GM19238 (cell line): ENCODE data around the gene SMURF1.
A peak's percentile ranks its signal among the peaks of the same experiment; 100 is the strongest.

Experiments used
- DNase-seq: peaks from one replicate; pipeline ENCODE4 v3.0.0; 2011; ENCODE audit warnings: low spot score; ENCODE audit not compliant: insufficient read length

Gene SMURF1

DNA sequence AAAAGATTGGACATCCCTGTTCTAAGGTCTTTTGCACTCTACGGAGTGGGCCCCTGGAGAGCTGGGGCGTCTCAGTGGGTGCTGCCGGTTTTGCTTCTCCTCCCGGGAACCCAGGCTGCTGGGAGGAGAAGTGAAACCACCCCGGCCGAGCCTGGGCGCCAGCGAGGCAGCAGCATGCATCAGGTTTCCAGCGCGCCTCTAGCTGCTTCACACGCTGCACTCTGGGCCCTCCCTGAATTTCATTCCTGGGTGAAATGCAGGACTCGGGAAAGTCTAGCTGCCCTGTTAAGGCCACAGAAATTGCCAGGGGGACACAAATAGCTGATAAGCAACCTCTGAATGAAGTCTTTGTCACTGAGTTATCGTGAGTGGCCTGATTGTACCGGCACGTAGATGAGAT, 138.1 kb downstream of the SMURF1 start:
- no peak for DNase-seq

DNA sequence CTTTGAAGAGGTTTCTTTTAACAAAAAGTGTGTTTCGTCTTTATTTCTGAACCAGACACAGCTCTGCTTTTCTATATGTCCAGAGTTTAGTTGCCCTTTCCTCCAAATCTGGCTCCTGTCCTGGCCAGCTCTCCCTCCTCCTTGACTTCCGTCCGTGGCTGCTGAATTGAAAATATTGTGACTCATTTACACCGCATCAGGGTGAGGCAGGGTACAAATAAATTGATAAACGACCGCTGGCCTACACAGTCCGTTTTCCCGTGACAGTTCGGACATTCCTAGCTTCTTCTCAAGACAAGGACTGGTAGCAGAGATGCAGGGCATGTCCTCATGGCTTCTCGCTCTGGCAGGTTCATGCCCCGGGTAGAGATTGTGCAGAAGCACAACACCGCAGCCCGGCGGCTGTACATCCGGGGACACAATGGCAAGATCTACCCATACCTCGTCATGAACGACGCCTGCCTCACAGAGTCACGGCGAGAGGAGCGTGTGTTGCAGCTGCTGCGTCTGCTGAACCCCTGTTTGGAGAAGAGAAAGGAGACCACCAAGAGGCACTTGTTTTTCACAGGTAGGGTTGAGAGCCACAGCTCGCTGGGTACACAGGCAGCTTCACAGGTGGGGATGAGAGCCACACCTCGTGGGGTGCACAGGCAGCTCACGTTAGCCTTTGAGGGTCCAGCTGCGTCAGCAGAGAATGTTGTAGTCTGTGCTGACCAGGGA, 139.0 kb downstream of the SMURF1 start:
- DNase-seq, result no peak

DNA sequence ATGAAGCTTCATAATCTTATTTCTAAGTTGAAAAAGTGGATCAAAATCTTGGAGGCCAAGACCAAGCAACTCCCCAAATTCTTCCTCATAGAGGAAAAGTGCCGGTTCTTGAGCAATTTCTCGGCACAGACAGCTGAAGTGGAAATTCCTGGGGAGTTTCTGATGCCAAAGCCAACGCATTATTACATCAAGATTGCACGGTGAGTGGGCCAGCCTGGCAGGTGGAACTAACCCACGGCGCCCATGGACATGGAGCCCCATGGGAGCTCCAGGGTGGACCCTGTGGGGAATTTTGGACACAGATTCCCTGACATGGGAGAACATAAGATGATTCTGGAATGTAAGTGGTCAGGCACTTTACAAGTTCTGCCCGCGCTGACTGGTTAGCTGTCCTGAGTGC, 139.7 kb downstream of the SMURF1 start:
- no peak for DNase-seq

DNA sequence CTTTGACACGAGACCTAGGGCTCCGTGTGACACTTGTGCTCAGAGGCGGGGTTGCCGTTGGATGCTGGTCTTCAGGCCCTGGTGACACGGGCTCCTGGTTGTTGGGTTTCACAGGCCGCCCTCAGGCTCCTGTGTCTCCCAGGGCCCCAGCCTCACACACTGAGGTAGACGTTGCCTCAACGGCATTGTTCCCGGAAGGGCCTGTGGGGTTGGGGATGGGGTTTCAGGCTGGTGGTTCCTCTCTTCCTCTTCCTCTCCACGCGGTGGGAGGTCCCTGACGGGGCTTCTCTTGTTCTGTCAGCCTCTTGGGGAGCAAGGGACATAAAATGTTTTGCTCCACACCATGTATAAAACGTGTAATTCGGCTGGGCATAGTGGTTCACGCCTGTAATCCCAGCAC, 140.5 kb downstream of the SMURF1 start:
- DNase-seq, result no peak

DNA sequence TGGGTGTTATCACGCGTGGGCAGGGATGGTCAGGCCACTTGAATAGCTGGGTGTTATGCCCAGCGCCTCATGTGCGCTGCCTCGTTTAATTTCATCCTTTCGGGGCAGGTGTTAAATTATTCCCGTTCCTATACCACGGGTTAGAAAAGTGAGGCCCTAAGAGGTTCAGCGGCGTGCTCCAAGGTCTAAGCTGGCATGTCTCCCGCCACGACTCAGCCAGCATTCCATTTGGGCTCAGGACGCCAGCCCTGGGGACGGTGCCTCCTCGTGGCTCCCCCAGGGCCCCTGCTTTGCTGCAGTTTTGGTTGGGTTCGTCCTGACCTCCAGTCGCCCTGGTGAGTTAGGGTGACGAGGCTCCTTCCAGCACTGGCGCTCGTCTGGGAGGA, 141.1 kb downstream of the SMURF1 start:
- no peak for DNase-seq

DNA sequence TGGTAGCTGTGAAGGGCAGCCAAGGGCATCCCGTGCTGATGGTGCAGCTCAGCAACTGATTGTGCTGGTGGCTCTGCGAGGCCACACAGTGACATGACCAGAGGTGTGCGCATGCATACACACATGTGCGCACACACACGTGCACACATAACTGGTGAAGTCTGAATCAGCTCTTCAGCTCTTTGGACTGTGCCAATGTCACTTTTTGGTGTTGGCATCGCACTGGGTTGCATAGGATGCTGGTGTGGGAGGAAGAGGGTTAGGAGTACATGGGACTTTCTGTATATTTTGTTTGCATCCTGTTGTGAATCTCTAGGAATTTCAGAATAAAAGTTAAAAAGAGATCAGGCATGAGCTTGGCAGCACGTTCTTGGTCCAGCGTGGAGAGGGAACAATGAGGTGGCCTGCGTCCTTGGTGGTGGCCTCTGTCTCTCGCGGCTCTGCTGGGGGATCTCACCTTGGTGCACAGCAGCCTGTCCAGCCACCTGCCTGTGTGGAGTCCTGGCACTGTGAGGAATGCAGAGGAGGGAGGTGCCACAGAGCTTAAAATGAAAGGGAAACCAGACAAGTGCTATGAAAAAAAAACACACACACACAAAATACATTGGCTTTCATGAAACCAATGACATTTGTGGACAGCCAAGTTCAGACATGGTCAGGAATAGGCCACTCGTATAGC, 141.6 kb downstream of the SMURF1 start:
- DNase-seq, result no peak

DNA sequence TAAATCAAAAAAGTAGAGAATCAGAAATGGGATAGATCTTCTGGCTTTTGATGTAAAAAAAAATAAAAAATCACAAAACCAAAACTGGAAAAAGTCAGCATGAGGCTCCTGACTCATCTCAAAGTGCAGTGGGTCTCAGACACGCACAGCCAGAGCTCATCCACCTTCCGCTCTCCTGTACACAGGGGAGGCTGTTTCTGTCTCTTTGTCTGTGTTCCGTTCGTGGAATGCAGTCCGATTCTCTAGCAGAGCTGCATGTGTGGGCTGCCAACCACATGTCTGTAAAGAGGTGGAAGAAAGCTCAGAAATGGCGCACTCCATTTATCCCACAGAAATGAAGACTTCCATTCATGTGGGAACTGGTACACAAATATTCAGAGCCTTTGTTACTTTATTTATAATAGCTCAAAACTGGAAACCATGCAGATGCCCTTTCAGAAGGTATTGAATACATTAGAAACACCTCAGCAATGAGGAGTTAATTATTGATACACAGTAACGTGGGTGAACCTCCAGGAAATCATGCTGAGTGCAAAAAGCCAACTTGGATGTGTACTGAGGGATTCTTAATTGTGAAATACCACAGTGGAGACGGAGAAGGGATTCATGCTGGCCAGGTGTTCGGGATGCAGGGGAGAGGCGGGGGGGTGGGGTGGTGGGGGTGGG, 142.3 kb downstream of the SMURF1 start:
- DNase-seq, result no peak

DNA sequence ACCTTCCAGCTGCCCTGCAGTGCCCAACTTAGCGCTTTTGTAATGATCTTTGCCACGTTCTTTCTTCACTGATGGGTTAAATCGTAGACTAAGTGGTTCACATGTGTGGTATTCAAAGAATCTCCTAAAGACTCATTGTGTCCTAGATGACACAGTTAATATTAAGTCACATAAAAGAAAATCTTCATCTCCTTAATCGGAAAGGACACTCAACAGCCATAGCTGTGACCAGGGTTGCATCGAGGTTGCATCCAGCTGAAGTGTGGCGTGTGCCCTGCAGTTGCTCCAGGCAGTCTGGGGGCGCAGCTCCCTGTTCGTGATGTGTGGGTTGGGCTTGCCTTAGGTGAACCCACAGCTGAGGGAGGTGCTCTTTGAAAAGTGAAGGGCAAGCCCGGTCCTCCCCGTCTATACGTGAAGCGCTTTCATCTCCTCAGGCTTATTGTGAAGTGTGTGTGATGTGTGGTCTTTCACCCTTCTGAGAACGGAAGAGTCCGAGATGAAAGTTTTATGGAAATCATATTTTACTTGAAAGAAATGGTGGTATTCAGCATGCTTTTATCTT, 142.9 kb downstream of the SMURF1 start:
- DNase-seq, result no peak

DNA sequence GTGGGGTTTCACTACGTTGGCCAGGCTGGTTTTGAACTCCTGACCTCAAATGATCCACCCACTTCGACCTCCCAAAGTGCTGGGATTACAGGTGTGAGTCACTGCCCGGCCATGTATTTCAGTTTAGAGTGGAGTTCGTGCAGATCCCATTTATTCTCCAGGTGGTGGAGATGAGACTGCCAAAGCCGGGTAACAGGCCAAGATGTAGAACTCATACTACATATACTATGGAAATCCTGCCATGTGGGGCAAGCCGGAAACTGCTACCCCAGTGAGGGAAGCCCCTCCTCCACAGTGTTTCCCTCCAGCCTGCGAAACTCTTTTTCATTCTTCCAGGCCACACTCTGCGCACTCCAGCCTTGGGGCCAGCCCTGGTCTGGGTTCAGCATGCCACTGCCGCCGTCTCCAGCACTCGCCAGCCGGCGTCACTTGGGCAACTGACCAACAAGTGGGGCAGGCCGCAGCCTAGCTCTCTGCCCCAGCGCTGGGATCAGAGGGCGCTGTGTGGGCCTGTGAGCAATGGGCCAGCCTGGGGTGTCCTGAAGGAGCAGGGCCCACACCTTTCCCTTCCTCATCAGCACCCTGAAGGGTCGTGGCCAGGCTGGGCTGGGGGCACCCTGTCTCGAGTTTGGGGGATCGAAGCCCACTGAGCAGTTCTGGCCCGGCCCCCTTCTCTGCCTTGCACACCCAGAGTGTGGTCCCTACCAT, 143.6 kb downstream of the SMURF1 start:
- DNase-seq, result no peak

DNA sequence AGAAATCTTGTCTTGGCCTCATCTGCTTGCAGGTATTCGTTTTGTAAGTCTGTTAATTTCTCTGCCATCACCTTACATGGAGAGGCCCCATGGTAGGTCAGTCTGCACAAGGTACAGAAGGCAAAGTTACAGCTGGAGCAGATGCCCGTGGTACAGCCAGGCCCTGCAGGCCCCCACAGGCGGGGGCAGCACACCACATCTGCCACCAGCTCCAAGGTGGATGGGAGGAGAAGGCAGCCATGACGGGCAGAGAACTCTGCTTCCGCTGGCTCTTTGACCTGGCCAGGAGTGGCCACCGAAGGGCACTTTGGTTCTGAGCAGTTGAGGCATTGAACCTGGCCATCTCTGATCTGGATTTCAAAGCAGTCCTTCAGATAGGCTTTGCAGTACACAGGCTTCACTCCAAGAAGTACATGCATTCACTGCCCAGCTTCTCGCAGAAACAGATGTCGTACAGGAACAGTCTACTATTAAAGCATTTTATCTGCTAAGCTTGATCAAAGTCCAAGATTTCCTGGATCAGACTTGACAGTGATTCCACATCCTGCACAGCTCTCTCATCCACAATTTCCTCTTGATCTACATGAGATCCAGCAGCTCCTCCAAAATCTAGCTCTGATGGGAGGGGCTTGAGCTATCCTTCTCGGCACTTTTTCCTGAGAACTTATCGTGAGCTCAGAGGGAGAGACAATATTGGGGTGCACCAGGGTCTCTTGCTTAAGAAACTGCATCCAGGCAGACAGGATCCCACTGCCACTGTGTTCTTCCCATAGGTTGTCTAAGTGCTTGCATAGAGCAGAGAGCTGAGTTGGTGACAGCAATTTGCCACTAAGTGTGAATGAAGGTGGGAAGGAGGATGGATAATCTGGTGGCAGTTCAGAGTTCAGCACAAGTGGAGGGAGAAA, 144.8 kb downstream of the SMURF1 start:
- DNase-seq, result no peak

DNA sequence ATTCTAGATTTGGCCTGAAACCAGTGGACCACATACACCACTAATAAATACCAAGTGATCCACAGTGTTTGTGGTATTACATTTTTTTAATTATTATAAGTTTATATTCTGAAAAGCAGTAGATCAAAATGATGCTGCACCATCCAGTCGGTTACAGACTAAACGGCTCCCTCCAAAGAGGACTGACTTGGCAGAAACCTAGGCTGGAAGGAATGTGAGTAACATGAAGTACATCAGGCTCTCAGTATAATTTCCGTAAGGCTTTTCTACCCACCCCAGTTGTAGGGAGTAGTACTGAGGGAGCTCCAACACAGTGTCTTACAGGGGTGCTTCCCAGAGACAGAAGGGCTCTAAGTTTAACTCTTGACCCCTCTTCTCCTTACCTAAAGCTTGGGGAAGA, 146.1 kb downstream of the SMURF1 start:
- DNase-seq, result no peak

DNA sequence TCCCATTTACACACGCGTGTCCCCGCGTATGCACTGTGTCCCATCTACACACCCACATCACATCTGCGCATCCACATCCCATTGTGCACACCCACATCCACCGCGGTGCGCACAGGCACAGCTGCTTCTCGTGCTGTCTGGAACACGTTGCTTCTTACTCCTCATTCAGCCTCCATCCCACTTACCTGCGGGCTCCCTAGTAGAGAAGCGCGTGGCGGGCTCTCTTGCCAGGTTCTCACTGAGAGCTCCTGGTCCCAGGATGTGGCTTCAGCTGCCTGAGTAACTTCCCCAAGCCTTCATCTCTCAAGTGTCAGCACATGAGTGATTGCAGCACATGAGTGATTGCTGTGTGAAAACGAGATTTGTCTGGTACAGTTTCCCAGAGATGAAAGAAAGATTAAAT, 147.8 kb downstream of the SMURF1 start:
- DNase-seq, result peak; percentile 27

DNA sequence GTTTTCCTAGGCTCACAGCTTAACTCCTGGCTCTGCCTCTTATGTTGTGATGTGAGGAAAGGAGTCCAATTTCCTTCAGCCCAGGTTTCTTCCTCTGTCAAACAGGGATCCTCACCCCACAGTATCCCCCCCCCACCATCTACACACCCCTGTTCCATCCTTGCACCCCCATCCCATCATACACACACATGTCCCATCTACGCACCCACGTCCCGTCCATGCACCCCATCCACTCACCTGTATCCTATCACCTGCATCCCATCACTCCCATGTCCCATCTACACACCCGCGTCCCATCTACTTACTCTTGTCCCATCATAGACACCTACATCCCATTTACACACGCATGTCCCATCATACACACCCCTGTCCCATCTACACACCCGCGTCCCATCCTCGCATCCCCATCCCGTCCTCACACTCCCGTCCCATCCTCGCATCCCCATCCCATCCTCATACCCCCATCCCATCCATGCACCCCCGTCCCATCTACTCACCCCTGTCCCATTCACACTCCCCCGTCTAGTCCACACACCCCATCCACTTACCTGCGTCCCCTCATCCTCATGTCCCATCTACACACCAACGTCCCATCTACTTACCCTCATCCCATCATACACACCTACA, 148.3 kb downstream of the SMURF1 start:
- DNase-seq, result no peak

DNA sequence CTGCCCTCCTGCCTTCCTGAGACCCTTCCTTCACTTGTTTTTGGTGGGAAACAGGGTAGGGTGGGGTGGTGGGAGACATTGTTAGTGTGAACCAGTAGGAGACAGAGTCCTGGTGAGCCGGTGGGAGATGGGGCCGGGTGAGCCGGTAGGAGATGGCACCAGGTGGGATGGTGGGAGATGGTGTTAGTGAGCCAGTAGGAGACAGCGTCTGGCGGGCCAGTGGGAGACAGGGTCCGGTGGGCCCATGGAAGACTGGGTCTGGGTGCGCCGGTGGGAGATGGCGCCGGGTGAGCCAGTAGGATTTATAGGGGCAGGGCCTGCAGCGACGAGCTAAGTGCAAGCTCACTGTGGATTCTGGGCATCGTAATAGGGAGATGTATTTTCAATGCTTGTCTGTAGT, 148.8 kb downstream of the SMURF1 start:
- DNase-seq, result no peak

DNA sequence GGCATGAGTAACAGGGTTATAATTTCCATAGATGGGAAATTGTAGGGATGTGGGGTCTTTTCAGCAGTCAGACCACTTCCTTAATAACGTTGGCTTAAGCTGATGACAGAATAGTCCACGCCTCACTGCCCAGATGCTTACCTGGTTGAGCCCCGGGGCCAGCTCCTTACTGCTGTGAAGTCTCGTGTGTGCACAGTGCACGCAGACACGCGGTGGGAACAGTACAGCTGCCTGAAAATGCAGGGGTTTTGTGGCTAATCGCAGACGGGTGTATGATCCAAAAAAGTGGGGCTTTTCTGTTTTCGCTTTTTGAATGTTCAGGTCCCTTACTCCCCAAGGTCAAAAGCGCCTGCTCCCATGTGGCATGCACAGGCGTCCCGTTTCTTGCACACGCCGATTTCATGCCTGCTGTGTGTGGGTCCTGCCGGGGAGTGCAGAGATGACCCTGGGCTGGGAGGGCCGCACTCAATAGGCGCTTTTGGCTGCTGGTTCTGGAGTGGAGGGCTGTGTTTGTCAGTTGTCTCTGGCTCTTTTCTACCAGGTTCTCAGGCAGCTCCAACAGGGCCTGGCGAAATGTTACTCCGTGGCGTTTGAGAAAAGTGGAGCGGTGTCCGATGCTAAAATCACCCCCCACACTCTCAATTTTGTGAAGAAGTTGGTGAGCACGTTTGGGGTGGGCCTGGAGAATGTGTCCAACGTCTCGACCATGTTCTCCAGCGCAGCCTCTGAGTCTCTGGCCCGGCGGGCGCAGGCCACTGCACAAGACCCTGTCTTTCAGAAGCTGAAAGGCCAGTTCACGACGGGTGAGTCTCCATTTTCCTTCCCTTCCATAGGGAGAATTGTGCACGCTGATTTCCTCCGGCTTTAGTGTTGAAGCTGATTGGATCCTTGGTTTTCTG, 149.6 kb downstream of the SMURF1 start:
- no peak for DNase-seq

DNA sequence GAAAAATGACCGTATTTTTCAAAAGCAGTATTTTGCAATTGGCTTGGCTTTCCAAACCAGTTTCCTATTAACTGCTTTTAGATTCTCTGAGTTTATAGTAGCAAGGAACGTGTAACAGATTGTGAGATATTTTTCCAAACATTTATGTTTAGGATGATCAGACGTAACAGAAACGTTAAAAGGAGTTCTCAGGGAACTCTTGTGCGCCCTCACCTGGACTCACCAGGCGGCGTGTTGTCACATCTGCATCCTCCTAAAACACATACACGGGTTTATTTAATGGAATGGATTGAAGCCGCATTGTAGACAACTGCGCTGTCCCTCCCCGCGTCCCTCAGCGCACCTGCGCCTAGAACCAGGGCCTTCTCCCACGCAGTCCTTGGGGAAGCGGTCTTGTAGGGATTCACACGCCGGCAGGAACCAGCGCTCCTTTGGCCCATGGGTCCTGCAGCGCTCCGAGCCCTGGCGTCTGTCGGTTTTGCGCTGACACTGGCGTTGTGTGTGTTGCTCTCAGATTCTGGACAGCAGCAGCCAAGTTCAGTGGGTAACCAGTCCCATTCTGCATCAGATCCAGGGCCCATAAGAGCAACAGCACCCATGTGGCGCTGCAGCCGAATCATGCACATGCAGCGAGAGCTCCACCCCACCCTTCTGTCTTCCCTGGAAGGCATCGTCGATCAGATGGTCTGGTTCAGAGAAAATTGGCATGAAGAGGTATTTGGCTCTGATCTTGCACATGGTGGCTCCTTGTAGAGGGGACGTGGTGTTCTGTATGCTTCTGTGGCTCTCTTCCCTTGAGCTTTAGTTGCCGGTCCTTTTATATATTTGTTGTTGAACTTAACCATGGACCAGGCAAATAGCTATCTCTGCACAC, 150.6 kb downstream of the SMURF1 start:
- no peak for DNase-seq

DNA sequence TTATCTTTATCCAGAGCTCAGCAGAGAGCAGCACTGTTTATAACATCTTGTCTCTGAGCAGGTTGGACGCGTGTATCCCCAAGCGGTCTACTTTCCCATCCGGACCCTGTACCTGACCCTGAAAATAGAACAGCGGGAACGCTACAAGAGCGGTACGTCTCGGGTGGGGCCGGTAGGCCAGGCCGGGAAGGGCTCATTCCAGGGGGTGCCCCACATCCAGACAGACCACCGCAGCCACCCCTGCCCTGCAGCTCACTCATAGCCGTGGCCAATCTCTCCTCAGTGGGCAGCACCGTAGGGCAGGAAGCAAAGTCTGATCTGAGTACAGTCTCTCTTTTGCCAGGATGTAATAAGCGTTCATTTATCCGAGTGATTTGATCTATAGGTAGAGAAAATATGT, 151.8 kb downstream of the SMURF1 start:
- no peak for DNase-seq

DNA sequence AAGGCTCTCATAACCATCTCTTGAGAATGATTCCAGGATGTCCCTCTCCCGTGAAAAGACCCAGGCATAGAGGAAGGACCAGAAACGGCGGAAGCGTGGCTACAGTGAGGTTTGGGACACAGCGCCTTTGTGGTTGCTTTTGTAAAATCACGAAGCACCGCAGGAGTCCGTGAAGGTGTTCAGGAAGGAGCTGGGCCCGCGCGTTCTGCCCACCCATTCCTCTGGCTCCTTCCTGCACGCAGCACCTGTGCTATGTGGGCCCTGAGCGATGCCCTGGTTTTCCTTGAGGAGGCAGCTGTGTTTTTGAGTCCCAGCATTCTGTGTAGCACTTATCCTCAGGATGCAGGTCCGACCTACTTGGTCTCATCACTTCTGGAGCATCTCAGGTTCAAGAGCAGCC, 152.8 kb downstream of the SMURF1 start:
- DNase-seq, result no peak
